Measurements from ENCODE around the gene CEP89.

The CEP89 gene

GRCh38 chr19:32875428-32875827 lies 96.3 kb downstream of the CEP89 start:
- TF ChIP-seq CREB1 (IDR thresholded peaks at IDR 0.05; ENCODE audit: low read depth) = no peak
- no peak for TF ChIP-seq REST (IDR thresholded peaks at IDR 0.05; ENCODE audit: low read depth)
- TF ChIP-seq FOXM1 (IDR thresholded peaks at IDR 0.05; ENCODE audit: borderline replicate concordance, low read depth) = no peak
- TF ChIP-seq ZBTB7A (IDR thresholded peaks at IDR 0.05; ENCODE audit: low read depth) = no peak
- TF ChIP-seq CEBPB (IDR thresholded peaks at IDR 0.05) = no peak
- no peak for TF ChIP-seq RAD21 (IDR thresholded peaks at IDR 0.05; ENCODE audit: low read depth)
- TF ChIP-seq YY1 (IDR thresholded peaks at IDR 0.05; ENCODE audit: low read depth) = no peak
- TF ChIP-seq MAX (IDR thresholded peaks at IDR 0.05) = no peak
- no peak for TF ChIP-seq USF1 (IDR thresholded peaks at IDR 0.05)
- TF ChIP-seq EGR1 (IDR thresholded peaks at IDR 0.05) = no peak
- TF ChIP-seq NFIC (IDR thresholded peaks at IDR 0.05) = no peak
- TF ChIP-seq EP300 (IDR thresholded peaks at IDR 0.05; ENCODE audit: borderline replicate concordance) = no peak
- no peak for TF ChIP-seq TAF1 (IDR thresholded peaks at IDR 0.05; ENCODE audit: low read depth)
- TF ChIP-seq TCF12 (IDR thresholded peaks at IDR 0.05; ENCODE audit: low read depth) = no peak
- TF ChIP-seq TEAD4 (IDR thresholded peaks at IDR 0.05) = no peak

- TF ChIP-seq MAX (IDR thresholded peaks at IDR 0.05) = no peak
- TF ChIP-seq TCF12 (IDR thresholded peaks at IDR 0.05; ENCODE audit: low read depth) = no peak
- no peak for TF ChIP-seq USF1 (IDR thresholded peaks at IDR 0.05)
- no peak for TF ChIP-seq FOXM1 (IDR thresholded peaks at IDR 0.05; ENCODE audit: borderline replicate concordance, low read depth)
- TF ChIP-seq TEAD4 (IDR thresholded peaks at IDR 0.05) = no peak
- TF ChIP-seq NFIC (IDR thresholded peaks at IDR 0.05) = no peak
- no peak for TF ChIP-seq EGR1 (IDR thresholded peaks at IDR 0.05)
- no peak for TF ChIP-seq YY1 (IDR thresholded peaks at IDR 0.05; ENCODE audit: low read depth)
- no peak for TF ChIP-seq TAF1 (IDR thresholded peaks at IDR 0.05; ENCODE audit: low read depth)
- TF ChIP-seq CREB1 (IDR thresholded peaks at IDR 0.05; ENCODE audit: low read depth) = no peak
- no peak for TF ChIP-seq EP300 (IDR thresholded peaks at IDR 0.05; ENCODE audit: borderline replicate concordance)
- no peak for TF ChIP-seq RAD21 (IDR thresholded peaks at IDR 0.05; ENCODE audit: low read depth)
Measured at GRCh38 chr19:32874605-32875004, 97.2 kb downstream of the CEP89 start.

GRCh38 chr19:32873247-32873959 lies 98.4 kb downstream of the CEP89 start:
- TF ChIP-seq TEAD4 (IDR thresholded peaks at IDR 0.05) (no peak), REST (IDR thresholded peaks at IDR 0.05; ENCODE audit: low read depth) (no peak), MAX (IDR thresholded peaks at IDR 0.05) (no peak), NFIC (IDR thresholded peaks at IDR 0.05) (no peak), FOXM1 (IDR thresholded peaks at IDR 0.05; ENCODE audit: borderline replicate concordance, low read depth) (no peak), CREB1 (IDR thresholded peaks at IDR 0.05; ENCODE audit: low read depth) (no peak), EP300 (IDR thresholded peaks at IDR 0.05; ENCODE audit: borderline replicate concordance) (no peak), RAD21 (IDR thresholded peaks at IDR 0.05; ENCODE audit: low read depth) (no peak), EGR1 (IDR thresholded peaks at IDR 0.05) (no peak), TAF1 (IDR thresholded peaks at IDR 0.05; ENCODE audit: low read depth) (no peak), YY1 (IDR thresholded peaks at IDR 0.05; ENCODE audit: low read depth) (no peak), TCF12 (IDR thresholded peaks at IDR 0.05; ENCODE audit: low read depth) (no peak), CEBPB (IDR thresholded peaks at IDR 0.05) (no peak), USF1 (IDR thresholded peaks at IDR 0.05) (no peak), ZBTB7A (IDR thresholded peaks at IDR 0.05; ENCODE audit: low read depth) (no peak)

- TF ChIP-seq YY1 (IDR thresholded peaks at IDR 0.05; ENCODE audit: low read depth) (no peak), EP300 (IDR thresholded peaks at IDR 0.05; ENCODE audit: borderline replicate concordance) (no peak)
Measured at GRCh38 chr19:32872391-32872790, 99.4 kb downstream of the CEP89 start.

- no peak for TF ChIP-seq USF1 (IDR thresholded peaks at IDR 0.05)
Measured at GRCh38 chr19:32870981-32871451, 100.7 kb downstream of the CEP89 start.
